HK-2 (cell line): ENCODE measurements around the gene GYS1.
"Not testable (repeated sequence)": the region's sequence is repeated elsewhere in the genome, so short reads cannot be mapped to it uniquely, and the experiment has no call there.

ENCODE experiments used
- DNase-seq: peaks from one replicate; pipeline ENCODE4 v3.0.0-alpha.2; 2018; ENCODE audit not compliant: unreplicated experiment

GYS1 gene

DNA sequence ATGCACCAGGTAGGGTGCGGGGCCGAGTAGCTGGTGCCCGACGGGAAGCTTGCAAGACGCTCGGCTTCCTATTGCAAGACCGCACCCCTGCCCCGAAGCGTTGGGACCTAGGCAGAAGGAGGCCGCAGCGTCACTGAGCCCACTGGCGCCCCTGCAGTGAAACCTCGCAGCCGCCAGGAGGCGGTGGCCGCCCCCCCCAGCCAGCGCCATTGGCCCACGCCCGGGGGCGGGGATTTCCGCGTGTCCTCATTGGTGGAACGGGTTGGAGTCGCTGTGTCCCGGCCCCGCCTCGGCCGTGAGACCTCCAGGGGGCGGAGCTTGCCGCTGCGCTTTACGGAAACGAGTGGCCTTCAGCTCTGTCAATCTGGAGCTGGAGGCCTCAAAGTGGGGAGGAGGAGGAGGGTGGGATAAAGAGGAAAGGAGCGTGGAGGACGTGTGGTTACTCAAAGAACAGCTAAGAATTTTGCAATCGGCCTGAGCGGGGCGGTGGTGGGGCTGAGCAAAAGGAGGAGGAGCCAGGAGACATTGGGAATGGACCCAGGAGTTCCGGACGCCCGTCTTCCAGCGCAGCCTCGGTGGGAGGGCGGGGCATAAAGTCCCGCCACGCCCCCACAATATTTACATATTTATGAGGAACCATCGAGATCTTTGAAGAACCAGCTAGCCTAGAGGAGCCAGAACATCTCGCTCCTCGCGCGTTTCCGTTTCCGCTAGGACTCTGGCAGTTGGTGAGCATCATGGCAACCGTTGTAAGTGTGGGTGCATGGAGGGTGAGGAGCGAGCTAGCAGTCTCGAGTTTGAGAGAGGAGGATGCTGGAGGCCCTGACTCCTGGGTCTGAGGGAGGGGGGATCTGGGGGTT lies at the start of gene GYS1, which contains the start of gene RUVBL2:
Gene GYS1 (minus strand): TSS at position 135 of the 860 bp plus-strand sequence. CDS start 197 bp downstream, outside the sequence.
Gene RUVBL2 (plus strand): TSS at position 713 of the 860 bp plus-strand sequence. CDS start 25 bp downstream, at position 738.
- peak; percentile 99 for DNase-seq

DNA sequence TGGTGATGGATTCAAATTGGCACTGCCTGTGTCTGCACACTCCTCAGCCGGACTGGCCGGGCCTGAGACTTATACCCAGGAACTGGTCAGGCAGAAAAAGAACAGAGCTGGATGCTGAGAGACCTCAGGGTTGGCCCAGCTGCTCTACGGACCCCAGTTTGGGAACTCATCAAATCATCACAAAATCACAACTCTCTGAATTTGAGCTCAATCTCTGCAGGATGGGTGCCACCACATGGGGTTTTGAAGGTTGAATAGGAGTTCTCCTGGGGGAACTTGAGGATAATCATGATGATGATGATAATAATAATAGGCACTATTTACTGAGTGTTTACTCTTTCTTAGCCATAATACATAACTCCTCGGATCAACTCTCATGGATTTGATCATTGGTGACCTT lies 49.6 kb upstream of the GYS1 start:
- DNase-seq, result not testable (repeated sequence)

DNA sequence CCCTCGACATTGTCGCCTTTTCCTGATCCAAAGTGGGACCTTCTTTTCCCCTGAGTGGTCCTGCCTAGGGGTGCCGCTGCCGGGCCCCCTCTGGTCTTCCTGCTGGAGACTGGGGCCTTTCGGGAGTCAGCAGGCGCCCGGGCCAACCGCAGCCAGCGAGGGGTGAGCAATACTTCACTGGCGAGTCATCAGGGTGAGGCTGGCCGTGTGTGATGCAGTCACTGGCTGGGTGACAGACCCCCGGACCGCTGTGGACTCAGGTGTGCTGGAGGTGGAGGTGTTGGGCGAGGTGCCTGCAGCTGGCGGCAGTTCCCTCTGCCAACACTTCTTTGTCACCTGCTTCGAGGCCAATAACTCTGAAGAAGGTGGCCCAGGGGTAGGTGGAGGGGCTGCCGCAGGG lies 49.1 kb upstream of the GYS1 start:
- DNase-seq, result peak; percentile 71

GRCh38 chr19:49039736-49040135 lies 46.6 kb upstream of the GYS1 start:
- DNase-seq, result not testable (repeated sequence)

- DNase-seq, result peak; percentile 66
These were observed 45.6 kb upstream of the GYS1 start for GRCh38 chr19:49038557-49039276.

- not testable (repeated sequence) for DNase-seq
These were observed 45.0 kb upstream of the GYS1 start for GRCh38 chr19:49038111-49038510.

DNA sequence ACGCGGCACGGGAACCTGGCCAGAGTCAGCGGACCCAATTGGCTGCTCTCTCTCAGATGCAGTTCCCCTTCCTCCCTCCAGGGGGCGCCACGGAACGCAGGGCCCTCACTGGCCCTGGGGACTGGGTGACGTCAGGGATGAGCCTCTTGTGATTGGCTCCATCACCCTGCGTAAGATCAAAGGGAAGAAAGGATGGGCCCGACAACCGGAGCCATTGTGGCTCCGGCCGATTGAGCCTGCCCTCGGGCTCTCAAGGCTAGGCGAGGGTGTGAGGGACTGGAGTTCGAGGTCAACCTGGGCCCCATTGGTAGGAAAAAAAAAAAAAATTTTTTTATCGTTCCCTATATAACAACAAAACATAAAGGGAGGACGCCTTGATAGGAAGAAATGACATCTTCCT lies 43.7 kb upstream of the GYS1 start, which contains the start of gene CGB1:
Gene CGB1 (minus strand): TSS at position 81 of the 400 bp plus-strand sequence. CDS start 184 bp downstream, outside the sequence.
- not testable (repeated sequence) for DNase-seq

- DNase-seq, result not testable (repeated sequence)
These were observed 38.7 kb upstream of the GYS1 start, which contains the start of gene CGB2 for GRCh38 chr19:49031642-49032301. TSS of gene CGB2 (plus strand) at chr19:49031890. CDS start at chr19:49032096, 206 bp downstream.

GRCh38 chr19:49030323-49030722 lies 37.2 kb upstream of the GYS1 start:
- DNase-seq, result not testable (repeated sequence)

DNA sequence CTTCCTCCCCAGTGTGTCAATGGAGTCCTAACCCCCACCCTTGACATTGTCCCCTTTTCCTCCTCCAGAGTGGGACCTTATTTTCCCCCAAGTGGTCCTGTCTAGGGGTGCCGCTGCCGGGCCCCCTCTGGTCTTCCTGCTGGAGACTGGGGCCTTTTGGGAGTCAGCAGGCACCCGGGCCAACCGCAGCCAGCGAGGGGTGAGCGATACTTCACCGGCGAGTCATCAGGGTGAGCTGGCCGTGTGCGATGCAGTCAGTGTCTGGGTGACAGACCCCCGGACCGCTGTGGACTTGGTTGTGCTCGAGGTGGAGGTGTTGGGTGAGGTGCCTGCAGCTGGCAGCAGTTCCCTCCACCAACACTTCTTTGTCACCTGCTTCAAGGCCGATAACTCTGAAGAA lies 36.6 kb upstream of the GYS1 start:
- peak; percentile 56 for DNase-seq

DNA sequence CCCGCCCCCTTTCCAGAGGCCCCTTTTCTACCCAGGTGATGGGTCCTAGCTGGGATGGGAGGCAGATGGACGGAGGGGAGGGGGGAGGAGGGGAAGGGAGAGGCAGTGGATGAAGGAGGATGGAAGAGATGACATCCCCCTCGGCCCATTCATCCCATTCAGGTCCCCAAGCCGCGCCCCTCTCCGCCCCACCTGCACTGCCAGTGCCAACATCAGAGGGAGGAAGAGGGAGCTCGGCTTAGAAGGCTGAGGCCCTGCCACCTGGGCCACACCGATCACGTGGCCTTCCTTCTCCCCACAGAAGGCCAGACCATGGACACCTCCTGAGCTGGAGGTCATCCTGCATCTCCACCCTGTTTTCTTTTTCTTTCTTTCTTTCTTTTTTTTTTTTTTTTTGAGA lies 35.6 kb upstream of the GYS1 start:
- DNase-seq, result not testable (repeated sequence)

DNA sequence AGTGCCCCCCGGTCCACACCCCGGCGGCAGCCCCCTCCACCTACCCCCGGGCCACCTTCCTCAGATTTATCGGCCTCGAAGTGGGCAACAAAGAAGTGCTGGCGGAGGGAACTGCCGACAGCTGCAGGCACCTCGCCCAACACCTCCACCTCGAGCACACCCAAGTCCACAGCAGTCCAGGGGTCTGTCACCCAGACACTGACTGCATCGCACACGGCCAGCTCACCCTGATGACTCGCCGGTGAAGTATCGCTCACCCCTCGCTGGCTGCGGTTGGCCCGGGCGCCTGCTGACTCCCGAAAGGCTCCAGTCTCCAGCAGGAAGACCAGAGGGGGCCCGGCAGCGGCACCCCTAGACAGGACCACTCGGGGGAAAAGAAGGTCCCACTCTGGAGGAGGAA lies 32.5 kb upstream of the GYS1 start:
- DNase-seq, result not testable (repeated sequence)

GRCh38 chr19:49025088-49025487 lies 32.0 kb upstream of the GYS1 start:
- DNase-seq, result not testable (repeated sequence)

GRCh38 chr19:49024233-49024632 lies 31.1 kb upstream of the GYS1 start, which contains the start of gene CGB3:
TSS of gene CGB3 (minus strand) at chr19:49024333. CDS start at chr19:49023971, 362 bp downstream.
- DNase-seq, result not testable (repeated sequence)

DNA sequence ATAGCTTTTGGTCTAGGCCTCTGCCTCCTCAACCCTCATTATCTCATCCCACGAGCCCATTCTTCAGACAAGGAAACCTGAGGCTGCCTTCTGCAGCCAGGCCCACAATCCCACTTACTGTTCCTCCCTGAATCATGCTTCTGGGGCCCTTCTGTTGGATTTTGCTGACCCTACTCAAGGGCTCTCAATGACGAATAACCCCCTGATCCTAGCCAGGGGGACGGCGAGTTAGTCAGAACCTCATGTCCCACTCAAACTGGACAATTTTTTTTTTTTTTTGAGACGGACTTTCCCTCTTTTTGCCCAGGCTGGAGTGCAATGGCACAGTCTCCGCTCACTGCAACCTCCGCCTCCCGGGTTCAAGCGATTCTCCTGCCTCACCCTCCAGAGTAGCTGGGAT lies 29.0 kb upstream of the GYS1 start:
- DNase-seq, result no peak

- DNase-seq, result peak; percentile 81
These were observed 28.1 kb upstream of the GYS1 start for GRCh38 chr19:49020931-49021895.

GRCh38 chr19:49020342-49020741 lies 27.2 kb upstream of the GYS1 start:
- peak; percentile 60 for DNase-seq

- DNase-seq, result peak; percentile 64
These were observed 26.3 kb upstream of the GYS1 start for GRCh38 chr19:49019242-49019932.

DNA sequence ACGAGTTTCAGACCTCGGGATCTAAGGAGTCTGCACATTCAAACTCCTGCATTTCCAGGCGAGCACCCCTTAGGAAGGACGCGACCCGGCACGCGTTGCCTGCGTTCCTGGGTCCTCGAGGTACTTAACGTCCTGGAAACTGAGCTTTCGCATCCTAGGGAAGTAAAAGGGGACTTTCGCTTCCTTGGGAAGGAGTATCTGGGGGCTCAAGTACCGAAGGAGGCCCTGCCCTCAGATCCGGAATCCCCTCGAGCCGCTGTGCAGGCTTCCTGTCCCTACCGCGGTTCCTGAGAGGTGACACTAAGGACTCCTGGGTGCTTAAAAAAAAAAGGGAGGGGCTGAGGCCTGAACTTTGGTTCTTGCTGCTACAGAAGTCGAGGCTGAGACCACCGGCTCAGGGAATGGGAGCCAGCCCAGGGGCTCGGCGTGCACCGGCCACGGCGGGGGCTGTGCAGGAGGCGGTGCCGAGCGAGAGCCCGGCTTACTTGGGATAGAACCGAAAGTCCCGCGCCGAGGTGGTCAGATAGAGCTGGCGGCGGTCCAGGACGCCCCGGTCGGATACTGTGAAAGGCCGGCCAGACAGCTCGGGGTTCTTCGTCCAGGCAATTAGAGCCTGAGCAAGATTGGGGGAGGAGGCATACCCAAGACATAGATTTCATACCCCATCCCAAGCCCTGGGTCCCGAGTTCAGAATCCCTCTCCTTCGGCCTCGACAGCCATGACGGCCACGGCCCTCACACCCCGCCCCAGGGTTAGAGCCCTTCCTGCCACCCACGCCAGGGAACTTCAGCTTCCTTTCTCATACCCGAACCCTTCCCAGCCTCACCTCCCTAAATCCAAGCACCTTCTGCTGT lies 25.5 kb upstream of the GYS1 start:
- not testable (repeated sequence) for DNase-seq
